CD1c-positive myeloid dendritic cell (primary cell): ENCODE data around the gene DPAGT1.
"Not testable (repeated sequence)": the region's sequence is repeated elsewhere in the genome, so short reads cannot be mapped to it uniquely, and the experiment has no call there.

Experiments used
- DNase-seq: peaks from one replicate; pipeline ENCODE4 v3.0.0-alpha.2; 2016; ENCODE audit errors: extremely low spot score

DPAGT1 gene

GRCh38 chr11:119093942-119094815 lies 7.5 kb downstream of the DPAGT1 start:
- peak; percentile 15 for DNase-seq

GRCh38 chr11:119092880-119093842 lies 8.5 kb downstream of the DPAGT1 start:
- DNase-seq: no peak

GRCh38 chr11:119091966-119092879 lies 9.4 kb downstream of the DPAGT1 start:
- no peak for DNase-seq

DNA sequence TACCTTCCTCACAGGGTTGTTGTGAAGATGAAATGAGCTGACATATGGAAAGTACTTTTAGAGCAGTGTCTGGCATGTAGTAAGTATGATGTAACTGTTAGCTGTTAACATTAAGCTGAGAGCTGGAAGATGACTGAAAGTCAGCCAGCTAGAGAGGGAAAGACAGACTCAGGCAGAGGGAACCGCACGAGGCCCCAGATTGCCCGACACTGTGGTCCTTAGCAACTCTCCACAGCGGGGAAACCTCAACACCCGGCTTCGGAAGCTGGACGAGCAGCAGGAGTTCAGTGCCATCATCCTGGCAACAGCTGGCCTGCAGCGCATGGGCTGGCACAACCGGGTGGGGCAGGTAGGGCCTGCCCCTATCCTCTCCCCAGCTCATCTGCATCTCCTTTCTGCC lies 10.5 kb downstream of the DPAGT1 start:
- no peak for DNase-seq

GRCh38 chr11:119089319-119089718 lies 12.3 kb downstream of the DPAGT1 start:
- DNase-seq: no peak

GRCh38 chr11:119088406-119088805 lies 13.2 kb downstream of the DPAGT1 start:
- no peak for DNase-seq

DNA sequence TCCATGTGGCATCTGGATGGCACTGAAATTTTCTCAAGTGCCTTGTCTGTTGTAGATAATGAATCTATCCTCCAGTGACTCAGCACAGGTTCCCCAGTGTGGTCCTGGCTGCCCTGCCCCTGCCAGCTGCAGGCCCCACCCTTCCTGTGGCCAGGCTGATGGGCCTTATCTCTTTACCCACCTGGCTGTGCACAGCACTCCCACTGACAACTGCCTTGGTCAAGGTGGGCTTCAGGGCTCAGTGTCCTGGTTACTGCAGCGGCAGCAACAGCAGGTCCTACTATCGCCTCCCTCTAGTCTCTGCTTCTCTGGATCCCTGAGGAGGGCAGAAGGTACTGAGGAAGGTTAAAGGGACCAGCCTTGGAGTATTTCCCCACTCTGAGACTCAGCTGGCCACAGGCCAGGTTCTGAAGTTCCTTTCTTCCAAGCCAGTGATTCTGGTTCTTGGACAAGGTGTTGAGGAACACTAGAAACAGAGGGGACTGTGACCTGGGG lies 13.9 kb downstream of the DPAGT1 start:
- DNase-seq: no peak

- no peak for DNase-seq
Observed at GRCh38 chr11:119087123-119087522, 14.5 kb downstream of the DPAGT1 start.

DNA sequence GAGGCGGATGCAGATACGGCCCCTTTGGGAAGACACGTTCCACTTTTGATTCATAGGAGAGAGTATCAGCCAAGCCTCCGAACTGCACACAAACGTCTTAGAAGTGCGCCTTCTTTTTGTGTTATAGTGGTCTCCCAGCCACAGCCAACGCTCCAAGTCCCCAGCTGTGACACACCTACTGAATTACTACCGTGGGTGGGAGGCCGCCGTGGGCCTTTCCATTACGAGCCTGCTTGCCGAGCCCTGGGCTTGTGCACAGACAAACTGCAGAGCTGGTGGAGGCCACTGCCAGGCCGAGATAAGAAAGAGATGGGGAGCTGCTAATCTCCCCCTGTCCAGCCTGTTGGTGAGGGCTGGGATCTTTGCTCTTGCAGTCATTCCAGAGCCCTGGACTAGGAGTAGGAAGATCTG lies 16.2 kb downstream of the DPAGT1 start:
- no peak for DNase-seq

DNA sequence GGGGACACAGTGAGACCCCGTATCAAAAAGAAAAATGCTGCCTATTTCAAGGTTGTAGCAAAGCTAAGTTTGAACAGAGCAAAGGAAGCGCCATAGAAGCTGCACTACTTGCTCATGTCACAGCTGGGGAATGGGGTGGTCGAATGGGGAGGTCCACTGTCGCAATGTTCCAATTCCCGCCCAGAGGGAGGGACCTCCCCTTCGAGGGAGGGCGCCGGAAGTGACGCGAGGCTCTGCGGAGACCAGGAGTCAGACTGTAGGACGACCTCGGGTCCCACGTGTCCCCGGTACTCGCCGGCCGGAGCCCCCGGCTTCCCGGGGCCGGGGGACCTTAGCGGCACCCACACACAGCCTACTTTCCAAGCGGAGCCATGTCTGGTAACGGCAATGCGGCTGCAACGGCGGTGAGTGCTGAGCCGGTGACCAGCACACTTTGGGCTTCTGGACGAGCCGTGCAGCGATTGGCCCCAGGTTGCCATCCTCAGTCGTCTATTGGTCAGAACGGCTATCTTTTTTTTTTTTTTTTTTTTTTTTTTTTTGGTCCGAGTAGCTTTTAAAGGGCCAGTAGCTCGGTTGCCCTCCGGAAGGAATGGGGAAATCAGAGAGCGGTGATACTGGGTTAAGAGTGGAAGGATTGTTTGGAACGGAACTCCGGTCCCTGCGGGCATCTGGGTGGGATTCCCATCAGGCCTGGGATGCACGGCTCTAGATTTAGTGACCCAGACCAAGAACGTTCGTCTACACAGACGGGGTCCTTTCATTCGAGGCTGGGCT lies 16.8 kb downstream of the DPAGT1 start, which contains the start of gene HMBS:
HMBS (plus strand) TSS at position 219 of the 774 bp plus-strand sequence; CDS start at position 372, 153 bp downstream.
- DNase-seq: peak; percentile 97

GRCh38 chr11:119081682-119082260 lies 19.9 kb downstream of the DPAGT1 start:
- peak; percentile 64 for DNase-seq

DNA sequence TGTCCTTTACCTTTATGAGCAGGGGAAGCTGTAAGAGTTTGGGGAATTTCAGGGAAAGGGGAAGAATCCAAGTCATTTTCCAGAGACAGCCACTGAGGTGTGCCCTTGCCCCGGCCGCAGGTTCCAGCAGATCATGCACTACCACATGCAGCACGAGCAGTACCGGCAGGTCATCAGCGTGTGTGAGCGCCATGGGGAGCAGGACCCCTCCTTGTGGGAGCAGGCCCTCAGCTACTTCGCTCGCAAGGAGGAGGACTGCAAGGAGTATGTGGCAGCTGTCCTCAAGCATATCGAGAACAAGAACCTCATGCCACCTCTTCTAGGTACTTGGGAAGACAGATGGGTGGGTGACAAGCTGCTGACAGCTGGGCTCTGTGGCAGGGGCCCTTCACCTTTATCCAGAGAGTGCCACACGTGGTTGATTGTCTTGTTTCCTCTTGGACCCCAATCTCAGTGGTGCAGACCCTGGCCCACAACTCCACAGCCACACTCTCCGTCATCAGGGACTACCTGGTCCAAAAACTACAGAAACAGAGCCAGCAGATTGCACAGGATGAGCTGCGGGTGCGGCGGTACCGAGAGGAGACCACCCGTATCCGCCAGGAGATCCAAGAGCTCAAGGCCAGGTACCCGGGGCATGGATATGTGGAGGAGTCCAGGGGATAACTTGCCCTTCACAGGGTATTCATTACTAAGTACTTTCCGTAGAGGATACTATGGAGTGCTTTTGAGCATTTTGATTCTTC lies 22.8 kb downstream of the DPAGT1 start:
- DNase-seq: no peak

GRCh38 chr11:119077839-119078238 lies 23.8 kb downstream of the DPAGT1 start:
- DNase-seq: no peak

GRCh38 chr11:119067371-119068222 lies 34.1 kb downstream of the DPAGT1 start, which contains the start of gene VPS11:
Gene VPS11 (plus strand): TSS chr11:119067818. CDS start chr11:119067824, 6 bp downstream.
- DNase-seq: peak; percentile 98

GRCh38 chr11:119065369-119065768 lies 36.3 kb downstream of the DPAGT1 start:
- peak; percentile 48 for DNase-seq

GRCh38 chr11:119062779-119063178 lies 38.9 kb downstream of the DPAGT1 start:
- DNase-seq: no peak

GRCh38 chr11:119061256-119061655 lies 40.4 kb downstream of the DPAGT1 start:
- DNase-seq: no peak

DNA sequence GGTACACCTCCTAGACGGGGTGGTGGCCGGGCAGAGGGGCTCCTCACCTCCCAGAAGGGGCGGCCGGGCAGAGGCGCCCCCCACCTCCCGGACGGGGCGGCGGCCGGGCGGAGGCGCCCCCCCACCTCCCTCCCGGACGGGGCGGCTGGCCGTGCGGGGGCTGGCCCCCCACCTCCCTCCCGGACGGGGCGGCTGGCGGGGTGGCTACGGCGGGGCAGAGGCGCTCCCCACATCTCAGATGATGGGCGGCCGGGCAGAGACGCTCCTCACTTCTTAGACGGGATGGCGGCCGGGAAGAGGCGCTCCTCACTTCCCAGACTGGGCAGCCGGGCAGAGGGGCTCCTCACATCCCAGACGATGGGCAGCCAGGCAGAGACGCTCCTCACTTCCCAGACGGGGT lies 42.5 kb downstream of the DPAGT1 start:
- DNase-seq: not testable (repeated sequence)
